HG03432 (cell line): ENCODE measurements around the gene PDE8A.
"Not testable (repeated sequence)": the region's sequence is repeated elsewhere in the genome, so short reads cannot be mapped to it uniquely, and the experiment has no call there.

Experiments used
- ATAC-seq: cut with Tn5 transposase; IDR thresholded peaks from one replicate; pipeline ENCODE4 v1.9.1; 2021; ENCODE audit warnings: mild to moderate bottlenecking, moderate library complexity; ENCODE audit not compliant: unreplicated experiment

The PDE8A gene

DNA sequence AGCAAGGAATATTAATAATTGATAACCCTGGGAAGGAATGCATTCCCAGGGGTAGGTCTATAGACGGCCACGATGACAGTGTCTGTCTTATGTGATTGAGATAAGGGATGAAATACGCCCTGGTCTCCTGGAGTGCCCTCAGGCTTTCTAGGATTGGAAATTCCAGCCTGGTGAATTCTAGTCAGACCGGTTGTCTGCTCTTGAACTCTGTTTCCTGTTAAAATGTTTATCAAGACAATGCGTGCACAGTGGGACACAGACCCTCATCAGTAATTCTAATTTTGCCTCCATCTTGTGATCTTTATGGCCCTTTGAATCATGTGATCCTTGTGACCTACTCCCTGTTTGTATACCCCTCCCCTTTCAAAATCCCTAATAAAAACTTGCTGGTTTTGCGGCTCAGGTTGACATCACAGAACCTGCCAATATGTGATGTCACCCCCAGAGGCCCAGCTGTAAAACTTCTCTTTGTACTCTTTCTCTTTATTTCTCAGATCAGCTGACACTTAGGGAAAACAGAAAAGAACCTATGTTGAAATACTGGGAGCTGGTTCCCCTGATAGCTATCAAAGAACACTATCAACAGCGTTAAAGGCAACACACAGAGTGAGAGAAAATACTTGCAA, 183.3 kb downstream of the PDE8A start:
- ATAC-seq = no peak

DNA sequence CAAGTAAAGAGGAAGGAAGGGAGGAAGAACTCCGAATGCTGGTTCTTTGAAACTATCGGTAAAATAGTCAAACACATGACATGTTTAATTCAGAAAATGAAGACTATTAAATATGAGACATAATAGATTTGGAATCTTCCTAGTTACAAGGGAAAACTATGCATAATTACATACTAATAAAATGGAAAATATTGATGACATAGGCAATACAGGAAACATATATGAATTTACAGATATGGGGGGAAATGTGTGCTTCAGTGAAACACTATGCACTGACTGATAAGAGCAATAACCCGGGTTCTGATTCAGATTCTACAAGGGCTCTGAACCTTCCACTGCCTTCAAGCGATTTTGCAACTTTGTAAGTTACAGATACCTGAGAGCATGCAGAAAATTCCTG, 185.9 kb downstream of the PDE8A start:
- no peak for ATAC-seq

DNA sequence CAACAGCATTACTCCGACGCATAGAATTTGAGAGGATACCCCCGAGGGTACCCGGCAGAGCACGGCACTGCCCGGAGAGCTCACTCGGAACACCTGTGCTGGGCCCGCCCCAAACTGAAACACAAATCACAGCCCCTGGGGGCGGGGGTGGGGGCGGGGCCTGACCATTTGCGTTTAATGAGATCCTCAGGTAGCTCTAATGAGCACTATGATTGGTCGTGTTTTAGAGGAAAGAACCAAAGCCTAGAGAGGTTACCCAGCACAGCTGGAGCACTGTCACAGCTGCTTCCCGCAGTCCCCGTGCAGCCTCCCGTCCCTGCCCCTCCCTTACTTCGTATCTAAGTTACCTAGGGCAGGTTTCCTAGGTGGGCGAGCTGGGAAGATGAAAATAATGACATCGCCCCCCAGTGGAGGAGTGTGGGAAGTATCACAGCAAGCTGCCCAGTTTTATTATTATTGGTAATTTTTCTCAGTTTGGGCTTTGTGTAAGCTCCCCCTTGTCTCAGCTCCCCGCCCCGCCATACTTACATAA, 187.1 kb downstream of the PDE8A start:
- no peak for ATAC-seq

DNA sequence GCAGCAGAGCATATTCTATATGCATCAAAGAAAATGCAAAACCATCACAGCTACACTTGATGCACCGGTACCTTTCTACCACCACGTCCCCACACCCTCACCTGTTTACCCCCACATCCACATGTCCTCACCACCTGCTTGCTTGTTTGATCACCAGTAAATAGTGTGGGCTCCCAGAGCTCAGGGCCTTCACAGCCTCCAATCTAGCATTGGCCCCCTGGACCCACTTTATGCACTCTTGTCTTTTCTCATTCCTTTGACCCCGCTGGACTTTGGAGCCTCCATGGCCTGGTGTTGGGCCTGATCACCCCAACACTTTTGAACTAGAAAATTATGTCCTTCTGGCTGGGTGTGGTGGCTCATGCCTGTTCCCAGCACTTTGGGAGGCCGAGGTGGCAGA, 190.1 kb downstream of the PDE8A start:
- no peak for ATAC-seq

DNA sequence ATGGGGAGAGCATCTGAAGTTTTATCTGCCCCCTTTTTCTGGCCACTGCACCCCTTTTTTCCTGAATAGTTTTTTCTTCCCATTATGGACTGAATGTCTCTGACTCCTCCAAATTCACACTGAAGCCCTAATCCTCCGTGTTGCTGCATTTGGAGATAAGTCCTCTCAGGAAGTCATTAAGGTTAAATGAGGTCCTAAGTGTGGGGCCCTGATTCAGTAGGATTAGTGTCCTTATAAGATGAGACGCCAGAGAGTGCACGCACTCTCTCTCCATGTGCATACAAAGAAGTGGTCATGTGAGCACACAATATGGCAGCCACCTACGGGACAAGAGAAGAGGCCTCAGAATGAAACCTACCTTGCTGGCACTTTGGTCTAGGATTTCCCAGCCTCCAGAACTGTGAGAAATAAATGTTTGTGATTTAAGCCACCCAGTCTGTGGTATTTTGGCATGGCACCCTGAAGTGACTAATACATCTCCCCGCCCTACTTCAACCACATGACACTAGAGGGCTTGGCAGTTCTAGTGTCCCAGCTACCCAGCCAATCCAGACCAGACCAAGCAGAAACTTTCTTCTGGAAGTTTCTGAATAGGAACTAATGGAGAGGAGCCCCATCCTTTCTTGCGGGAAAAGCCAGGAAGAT, 191.3 kb downstream of the PDE8A start:
- no peak for ATAC-seq

DNA sequence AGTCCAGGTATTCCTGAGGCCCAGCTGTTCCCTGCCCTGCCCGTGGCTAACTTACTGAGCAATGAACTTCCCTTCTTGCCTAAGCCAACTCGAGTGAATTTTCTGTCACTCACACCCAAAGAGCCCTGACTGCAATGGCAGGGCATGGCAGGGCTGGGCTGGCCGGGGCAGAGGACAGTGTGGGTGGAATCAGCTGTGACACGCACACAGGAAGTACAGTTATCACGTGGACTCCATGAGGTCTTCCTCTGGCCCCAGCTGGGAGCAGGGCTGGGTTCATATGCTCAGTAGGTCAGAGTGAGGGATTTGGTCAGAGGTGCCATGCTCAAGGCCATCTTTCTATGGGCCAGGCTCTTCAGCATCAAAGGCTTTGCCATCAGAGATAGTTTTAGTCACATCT, 192.0 kb downstream of the PDE8A start:
- ATAC-seq = not testable (repeated sequence)

DNA sequence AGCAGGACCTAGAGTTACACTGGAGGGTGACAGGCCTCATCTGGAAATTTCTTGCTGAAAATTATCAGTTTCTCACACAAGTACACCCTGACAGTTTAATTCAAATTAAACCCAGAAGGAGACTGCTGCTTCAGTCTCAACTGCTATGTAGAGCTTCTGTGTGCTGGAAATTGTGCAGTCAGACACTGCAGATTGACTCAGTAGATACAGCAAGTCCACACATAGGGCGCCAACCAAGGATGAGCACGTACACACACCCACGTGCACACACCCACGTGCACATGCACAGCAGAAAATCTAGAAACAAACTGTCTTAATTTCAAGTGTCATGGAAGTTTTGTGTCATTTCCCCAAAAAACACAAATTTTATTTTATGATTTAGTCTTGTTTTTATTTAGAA, 192.9 kb downstream of the PDE8A start:
- ATAC-seq = no peak

DNA sequence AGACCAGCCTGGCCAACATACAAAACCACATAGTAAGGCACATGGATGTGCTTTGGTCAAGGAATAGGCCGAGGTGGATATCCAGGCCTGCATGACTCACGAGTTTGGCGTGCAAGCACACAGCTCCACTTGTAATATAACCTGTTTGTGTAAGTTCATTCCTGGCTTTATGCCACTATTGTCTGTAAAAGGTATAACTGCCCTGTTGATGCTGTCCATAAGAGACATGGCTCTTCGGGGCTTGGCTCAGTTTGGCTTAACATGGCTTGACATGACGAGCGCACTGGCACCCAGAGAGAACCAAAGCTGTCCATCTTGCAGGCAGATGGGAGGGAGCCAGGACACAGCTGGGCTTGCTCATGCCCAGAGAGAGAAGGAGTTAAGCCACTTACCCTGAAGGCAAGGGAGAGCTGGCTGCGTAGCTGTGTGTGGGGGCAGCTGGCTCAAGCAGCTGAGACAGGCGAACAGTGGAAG, 195.4 kb downstream of the PDE8A start:
- not testable (repeated sequence) for ATAC-seq

DNA sequence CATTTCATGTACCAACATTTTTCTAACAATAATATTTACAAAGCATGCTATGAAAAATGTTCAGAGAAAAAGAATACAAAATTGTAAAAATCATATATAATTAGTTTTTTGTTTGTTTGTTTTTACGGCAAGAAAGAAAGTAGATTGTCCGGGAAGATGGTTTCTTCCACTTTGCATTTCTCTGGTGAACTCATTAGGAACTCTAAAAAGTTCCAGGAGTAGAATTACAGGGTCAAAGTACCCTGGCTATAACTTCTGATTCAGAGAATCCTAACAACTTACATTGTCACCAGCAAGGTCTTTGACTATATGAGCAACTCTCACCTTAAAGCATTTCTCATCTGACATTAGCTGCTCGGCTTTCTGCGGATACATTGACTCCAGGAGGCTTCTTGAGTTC, 196.7 kb downstream of the PDE8A start:
- ATAC-seq = no peak

DNA sequence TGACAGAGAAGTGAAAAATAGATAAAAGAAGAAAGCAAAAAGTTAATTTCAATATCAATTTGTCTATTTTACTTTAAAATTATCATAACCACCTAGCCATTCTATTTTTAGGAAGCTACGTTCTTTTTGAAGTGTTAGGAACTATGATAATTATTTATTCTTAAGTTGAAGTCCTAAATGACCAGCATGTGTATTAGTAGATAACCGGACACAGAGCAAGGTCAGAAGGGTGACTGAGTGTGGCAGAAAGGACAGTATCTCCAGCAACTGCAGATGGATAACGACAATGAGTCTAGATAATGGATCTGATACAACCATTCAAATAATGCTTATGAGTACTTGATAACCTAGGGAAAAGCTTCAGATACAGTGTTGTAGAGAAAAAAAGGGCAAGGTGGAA, 198.0 kb downstream of the PDE8A start:
- ATAC-seq = no peak

DNA sequence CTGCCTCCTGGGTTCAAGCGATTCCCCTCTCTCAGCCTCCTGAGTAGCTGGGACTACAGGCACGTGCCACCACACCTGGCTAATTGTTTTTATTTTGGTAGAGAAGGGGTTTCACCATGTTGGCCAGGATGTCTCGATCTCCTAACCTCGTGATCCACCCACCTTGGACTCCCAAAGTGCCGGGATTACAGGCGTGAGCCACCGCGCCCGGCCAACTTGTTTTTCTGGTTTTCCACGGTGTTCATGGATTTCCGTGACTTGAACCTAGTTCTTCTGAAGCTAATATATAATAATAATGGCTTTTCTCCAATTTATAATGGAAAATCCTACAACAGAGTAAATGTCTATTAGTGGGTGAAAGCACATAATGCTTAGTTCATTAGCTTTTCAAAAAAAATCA, 203.7 kb downstream of the PDE8A start:
- not testable (repeated sequence) for ATAC-seq

DNA sequence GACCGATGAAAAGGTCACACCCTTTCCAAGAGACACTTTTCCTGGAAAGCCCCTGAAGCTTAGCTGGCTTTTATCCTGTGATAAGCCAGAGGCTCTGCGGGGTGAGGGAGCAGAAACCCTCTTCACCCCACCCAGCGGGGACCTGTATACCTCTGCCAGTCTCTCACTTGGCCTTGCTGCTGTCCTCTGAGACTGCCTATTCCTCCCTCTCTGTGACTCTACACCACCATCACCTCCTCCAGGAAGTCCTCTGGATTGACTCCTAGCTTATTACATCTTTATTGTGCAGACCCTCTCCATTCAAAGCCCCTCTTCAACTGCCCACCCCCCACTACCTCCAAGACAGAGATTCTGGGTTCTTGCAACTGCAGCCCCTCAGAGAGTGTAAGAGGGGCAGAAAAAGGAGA, 206.5 kb downstream of the PDE8A start:
- not testable (repeated sequence) for ATAC-seq
